ENCODE results near the gene TLR4.

Gene TLR4

DNA sequence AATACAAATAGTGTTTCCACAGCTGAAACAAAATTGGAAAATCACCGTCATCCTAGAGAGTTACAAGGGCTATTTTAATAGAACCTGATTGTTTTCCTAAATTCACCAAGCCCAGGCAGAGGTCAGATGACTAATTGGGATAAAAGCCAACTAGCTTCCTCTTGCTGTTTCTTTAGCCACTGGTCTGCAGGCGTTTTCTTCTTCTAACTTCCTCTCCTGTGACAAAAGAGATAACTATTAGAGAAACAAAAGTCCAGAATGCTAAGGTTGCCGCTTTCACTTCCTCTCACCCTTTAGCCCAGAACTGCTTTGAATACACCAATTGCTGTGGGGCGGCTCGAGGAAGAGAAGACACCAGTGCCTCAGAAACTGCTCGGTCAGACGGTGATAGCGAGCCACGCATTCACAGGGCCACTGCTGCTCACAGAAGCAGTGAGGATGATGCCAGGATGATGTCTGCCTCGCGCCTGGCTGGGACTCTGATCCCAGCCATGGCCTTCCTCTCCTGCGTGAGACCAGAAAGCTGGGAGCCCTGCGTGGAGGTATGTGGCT is at the start of gene TLR4:
TLR4 (plus strand) TSS at position 380 of the 552 bp plus-strand sequence; CDS start at position 450, 70 bp downstream.
- in situ Hi-C loops (cut with MboI; ENCODE audit: low sequenced_read_pairs): no loop called here

DNA sequence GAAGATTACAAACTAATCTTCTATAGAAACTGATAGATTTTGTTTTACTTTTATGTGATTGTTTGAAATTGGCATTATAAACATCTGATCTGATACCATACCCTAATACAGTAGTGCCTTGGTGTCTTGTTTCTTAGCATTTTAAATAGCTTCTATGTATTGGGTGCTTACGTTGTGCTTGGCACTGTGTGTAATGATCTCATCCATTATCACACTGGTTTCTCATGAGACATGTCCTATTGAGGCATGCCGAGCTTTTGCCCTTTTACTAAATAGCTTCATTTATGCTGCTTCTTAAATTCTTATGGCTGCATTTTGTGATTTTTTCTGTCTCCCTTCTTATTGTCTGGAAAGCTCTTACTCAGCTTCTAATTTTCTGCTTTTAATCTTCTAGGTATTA is 48.2 kb upstream of the TLR4 start:
- in situ Hi-C loops (cut with MboI; ENCODE audit: low sequenced_read_pairs): no loop called here

- in situ Hi-C loops (cut with MboI; ENCODE audit: low sequenced_read_pairs): no loop called here
Measured at GRCh38 chr9:117662651-117663050, 41.6 kb upstream of the TLR4 start.

DNA sequence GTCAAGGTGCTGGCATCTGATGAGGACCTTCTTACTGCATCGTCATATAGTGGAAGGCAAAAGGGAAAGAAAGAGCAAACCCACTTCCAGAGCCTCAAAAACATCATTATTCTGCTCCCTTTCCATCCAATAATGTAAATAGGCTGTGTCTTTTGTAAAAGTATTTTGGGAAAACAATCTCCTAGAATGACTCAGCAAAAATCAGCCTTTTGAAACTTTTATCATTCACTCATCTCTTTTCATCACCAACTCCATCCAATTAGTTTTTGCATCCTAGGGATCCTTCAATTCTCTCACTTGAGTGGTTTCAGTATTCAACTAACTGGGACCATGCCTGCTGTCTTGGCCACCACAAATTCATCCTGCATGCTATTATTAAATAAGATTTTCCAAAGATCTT is 39.8 kb upstream of the TLR4 start:
- in situ Hi-C loops (cut with MboI; ENCODE audit: low sequenced_read_pairs): no loop called here

DNA sequence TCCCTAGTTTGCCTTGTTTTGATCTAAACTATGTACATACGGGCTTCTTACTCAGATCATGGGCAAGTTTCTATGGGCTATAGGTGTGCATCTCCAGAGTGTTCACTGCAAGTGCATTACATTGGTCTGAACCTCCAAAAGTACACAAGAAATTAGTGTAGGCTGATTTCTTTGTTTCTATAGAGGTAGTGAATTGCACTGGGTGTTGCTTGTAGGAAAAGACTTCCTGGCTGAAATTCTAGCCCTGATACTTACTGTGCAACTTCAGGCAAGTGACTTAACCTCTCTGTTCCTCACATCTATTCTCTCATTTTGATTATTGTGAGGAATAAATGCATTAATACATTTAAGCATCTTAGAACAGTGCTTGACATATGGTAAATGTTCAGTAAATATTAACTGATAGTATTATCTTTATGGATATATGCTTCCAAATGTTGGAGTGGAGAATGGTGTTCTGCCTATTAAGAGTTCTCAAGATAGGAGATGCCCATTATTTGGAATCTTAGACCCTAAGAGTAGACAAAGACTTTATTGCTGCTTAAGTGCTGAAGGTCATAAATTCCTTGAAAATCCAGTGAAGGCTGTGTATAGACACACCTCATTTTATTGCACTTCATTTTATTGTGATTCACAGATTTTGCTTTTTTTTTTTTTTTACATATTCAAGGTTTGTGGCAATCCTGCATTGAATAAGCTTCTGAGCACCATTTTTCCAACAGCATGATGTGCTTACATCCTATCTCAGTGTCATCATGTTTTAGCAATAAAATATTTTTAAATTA is 38.4 kb upstream of the TLR4 start:
- in situ Hi-C loops (cut with MboI; ENCODE audit: low sequenced_read_pairs): no loop called here

DNA sequence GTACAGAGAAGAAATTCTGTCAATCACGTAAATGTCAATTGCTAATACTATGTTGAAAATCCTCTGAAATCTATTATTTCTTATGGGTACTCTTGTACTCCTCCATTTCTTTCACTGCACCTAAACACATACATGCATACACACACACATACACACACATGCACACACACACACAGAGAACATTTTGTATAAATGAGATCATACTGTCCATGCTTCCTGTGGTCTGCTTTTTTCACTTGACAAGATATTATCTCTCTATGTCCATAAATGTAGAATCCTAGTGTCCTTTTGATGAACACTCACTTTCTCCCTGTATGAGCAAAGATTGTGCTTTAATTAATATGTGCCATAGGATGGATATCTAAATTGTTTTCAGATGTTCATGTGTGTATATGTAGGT is 32.7 kb upstream of the TLR4 start:
- in situ Hi-C loops (cut with MboI; ENCODE audit: low sequenced_read_pairs): no loop called here

- in situ Hi-C loops (cut with MboI; ENCODE audit: low sequenced_read_pairs): no loop called here
Measured at GRCh38 chr9:117672369-117672768, 31.8 kb upstream of the TLR4 start.

- in situ Hi-C loops (cut with MboI; ENCODE audit: low sequenced_read_pairs): no loop called here
Measured at GRCh38 chr9:117677572-117677971, 26.6 kb upstream of the TLR4 start.

- in situ Hi-C loops (cut with MboI; ENCODE audit: low sequenced_read_pairs): no loop called here
Measured at GRCh38 chr9:117678871-117679270, 25.3 kb upstream of the TLR4 start.

DNA sequence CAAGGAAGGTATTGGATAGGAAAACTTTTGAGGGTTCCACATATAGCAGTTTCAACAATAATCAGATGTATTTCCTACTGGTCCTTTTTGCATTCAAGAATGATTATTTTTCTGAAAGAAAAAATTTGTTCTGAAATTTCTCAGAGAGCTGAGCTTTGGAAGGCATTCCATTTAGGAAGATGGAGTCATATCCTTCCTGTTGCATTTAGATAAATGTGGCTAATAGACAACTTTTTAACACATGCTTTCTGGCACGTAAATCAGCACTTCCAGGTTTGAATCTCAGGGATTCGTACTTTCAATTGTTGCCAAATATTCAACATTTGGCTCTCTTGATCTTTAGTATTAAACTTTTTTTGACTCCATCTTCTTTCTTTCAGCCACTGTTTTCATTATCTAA is 24.8 kb upstream of the TLR4 start:
- in situ Hi-C loops (cut with MboI; ENCODE audit: low sequenced_read_pairs): no loop called here

GRCh38 chr9:117681888-117682287 is 22.3 kb upstream of the TLR4 start:
- in situ Hi-C loops (cut with MboI; ENCODE audit: low sequenced_read_pairs): no loop called here

DNA sequence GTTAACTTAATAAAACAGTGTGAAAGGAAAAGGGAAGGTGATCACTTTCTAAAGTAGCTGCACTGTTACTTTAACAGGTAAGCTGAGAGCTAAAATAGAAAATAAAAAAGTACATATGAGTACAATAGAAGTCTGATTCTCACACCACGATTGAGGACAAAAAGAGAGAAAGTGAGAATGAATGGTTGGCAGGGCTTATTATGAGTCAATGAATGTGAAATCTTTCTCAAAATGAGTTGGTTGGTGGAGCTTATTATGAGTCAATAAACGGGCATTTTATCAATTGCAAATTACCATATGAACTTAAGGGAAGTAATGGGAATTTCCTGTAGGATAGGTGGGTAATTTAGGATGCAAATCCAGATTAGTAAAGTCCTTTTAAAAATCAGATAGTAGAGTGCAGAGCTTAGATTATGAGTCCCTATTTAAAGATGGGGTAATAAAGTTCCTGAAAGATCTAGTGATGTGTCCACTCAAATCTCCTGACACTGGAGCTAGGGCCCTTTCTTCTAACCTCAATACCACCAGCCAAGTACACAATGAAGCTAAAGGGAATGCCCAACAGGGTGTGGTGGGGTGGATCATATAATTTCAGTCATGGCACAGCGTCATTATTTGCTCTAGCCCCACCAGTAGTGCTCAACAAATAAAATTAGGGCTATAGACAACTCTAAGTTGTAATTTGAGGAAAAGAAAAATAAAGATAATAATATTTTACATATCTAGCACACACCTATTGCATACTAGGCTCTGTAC is 21.1 kb upstream of the TLR4 start:
- in situ Hi-C loops (cut with MboI; ENCODE audit: low sequenced_read_pairs): no loop called here

- in situ Hi-C loops (cut with MboI; ENCODE audit: low sequenced_read_pairs): no loop called here
Measured at GRCh38 chr9:117687532-117687931, 16.7 kb upstream of the TLR4 start.

DNA sequence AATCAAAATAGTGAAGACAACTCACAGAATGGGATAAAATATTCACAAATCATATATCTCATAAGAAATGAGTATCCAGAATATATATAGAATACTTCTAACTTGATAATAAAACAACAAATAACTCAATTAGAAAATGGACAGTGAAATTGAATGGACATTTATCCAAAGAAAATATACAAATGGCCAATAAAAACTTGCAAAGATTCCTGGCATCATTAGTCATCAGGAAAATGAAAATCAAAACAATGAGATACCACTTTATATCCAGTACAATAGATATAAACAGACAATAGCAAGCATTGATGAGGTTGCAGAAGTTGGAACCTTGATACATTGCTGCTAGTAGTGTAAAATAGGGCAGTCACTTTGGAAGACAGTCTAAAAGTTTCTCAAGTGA is 12.8 kb upstream of the TLR4 start:
- in situ Hi-C loops (cut with MboI; ENCODE audit: low sequenced_read_pairs): no loop called here

GRCh38 chr9:117696154-117696553 is 8.0 kb upstream of the TLR4 start:
- in situ Hi-C loops (cut with MboI; ENCODE audit: low sequenced_read_pairs): no loop called here

GRCh38 chr9:117697046-117697445 is 7.2 kb upstream of the TLR4 start:
- in situ Hi-C loops (cut with MboI; ENCODE audit: low sequenced_read_pairs): no loop called here

DNA sequence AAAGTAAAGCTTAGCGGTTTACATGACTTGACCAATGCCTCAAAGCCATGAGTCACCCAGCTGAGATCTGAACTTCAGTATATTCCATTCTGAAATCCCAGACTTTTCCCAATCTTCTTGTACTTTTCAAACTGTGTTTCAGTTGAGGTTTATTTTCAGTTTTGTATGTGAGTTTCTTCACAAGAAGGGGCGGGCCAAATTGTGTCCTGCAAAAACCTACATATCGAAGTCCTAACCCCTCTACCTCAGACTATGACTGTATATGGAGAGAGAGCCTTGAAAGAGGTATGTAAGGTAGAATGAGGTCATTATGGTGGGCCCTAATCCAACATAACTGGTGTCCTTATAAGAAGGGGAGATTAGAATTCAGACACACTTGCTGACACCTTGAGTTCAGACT is 666 bp upstream of the TLR4 start:
- in situ Hi-C loops (cut with MboI; ENCODE audit: low sequenced_read_pairs): no loop called here

DNA sequence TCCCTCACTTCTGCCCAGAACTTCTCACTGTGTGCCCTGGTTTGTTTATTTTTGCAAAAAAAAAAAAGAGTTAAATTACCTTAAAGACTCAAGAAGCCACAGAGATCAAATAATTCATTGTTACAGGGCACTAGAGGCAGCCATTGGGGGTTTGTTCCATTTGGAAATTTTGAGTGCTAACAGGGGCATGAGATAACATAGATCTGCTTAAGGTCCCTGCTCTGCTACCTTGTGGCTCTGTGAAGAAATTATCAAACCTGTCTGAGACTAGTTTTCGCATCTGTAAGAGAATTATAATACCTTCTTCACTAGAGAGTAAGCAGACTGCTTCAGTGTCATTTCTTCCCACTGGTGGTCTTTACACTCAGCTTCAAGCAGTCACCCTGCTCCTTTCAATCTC is 394 bp downstream of the TLR4 start:
- in situ Hi-C loops (cut with MboI; ENCODE audit: low sequenced_read_pairs): no loop called here

GRCh38 chr9:117705386-117705785 is 1.2 kb downstream of the TLR4 start:
- in situ Hi-C loops (cut with MboI; ENCODE audit: low sequenced_read_pairs): no loop called here

DNA sequence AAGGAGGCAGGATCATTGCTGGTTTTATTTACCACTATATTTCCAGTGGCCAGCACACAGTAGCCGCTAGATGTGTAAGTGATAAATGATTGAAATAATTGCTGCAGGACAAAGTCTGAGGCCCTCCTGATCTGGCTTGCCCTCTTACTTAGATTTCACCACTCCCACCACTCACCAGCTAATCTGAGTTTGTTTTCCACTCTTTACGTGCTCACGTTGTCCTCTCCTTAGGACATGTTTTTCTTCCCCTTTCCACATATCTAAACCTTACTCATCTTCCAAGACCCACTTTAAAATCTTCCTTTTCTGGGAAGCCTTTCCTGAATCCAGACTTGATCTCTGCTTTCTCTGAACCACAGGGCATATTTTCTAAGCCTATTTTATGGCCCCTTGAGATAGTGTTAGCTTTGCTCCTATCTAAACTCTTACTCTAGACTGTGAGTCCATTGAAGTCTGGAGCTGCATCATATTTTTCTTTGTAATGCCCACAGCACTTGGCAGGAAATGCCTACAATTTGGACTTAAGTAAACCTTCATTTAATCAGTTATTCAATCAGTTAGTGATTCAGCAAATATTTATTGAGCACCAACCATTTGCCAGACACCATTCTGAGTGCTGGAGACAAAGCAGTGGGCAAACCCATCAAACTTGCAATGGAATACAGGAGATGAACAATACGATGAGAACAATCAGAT is 2.4 kb downstream of the TLR4 start:
- in situ Hi-C loops (cut with MboI; ENCODE audit: low sequenced_read_pairs): no loop called here

GRCh38 chr9:117707561-117707960 is 3.4 kb downstream of the TLR4 start:
- in situ Hi-C loops (cut with MboI; ENCODE audit: low sequenced_read_pairs): no loop called here

Data from hTERT RPE-1 (cell line).